GM12878 (cell line): ENCODE results near the gene DICER1. TPM values are rescaled to one million over a fixed set of nuclear protein-coding genes. Genes with fewer than 3 reads are reported as not detected.

ENCODE experiments used
- ATAC-seq: fragments of 200-7000 bp; cut with Tn5 transposase; 3 replicates; pipeline ENCODE4 v1.9.1; 2020; ENCODE audit warnings: mild to moderate bottlenecking, moderate library complexity
- BruUV-seq: library from RNA; stranded (reverse); fragments of 400-500 nt; replicated peaks from 2 replicates; lab custom pipeline; 2021; lab: Mats Ljungman, UMichigan
- CTCF ChIA-PET: fragments of 300-600 bp; sonication (Branson Sonifier 250); formaldehyde crosslinking; extraction: SDS; loops from one replicate; lab custom pipeline; 2021; ENCODE audit warnings: inconsistent platforms; lab: Yijun Ruan, JAX
- POLR2A ChIA-PET: fragments of 350-600 bp; formaldehyde crosslinking; extraction: SDS; loops from one replicate; lab custom pipeline; 2021; ENCODE audit warnings: inconsistent platforms; lab: Charles Lee
- RAD21 ChIA-PET: fragments of 300-600 bp; sonication (Branson Sonifier 250); formaldehyde crosslinking; loops from one replicate; lab custom pipeline; 2023; ENCODE audit warnings: antibody characterized with exemption; ENCODE audit not compliant: unreplicated experiment; lab: Charles Lee
- SMC1A ChIA-PET: fragments of 300-600 bp; sonication (Branson Sonifier 250); formaldehyde crosslinking; loops from one replicate; lab custom pipeline; 2023; ENCODE audit not compliant: unreplicated experiment, uncharacterized antibody; lab: Charles Lee
- DNase-seq: peaks from one replicate; pipeline ENCODE4 v3.0.0-alpha.2; 2011; ENCODE audit warnings: low read depth, low spot score
- FAIRE-seq: peaks from 3 replicates; lab custom pipeline; 2011; peaks lifted over from hg19 to GRCh38; lab: Jason Lieb, UNC
- H2AFZ ChIP-seq: 2 replicates; pipeline ENCODE4 v1.6.0; 2011; ENCODE audit warnings: low read depth, low read length, control low read depth; ENCODE audit not compliant: control insufficient read depth
- H3K27ac ChIP-seq: 2 replicates; pipeline ENCODE4 v1.5.1; 2011; ENCODE audit warnings: control low read depth; ENCODE audit not compliant: control insufficient read depth, insufficient read depth
- H3K27me3 ChIP-seq, 2 experiments: replicated peaks in 1 of 2; 2 replicates each; pipeline versions ENCODE4 v1.6.0 to v1.6.1; 2011; ENCODE audit warnings: low read length in 1 of 2; ENCODE audit not compliant: control insufficient read depth in 2 of 2, insufficient read depth in 2 of 2
- H3K36me3 ChIP-seq, 2 experiments: 2 replicates each; pipeline ENCODE4 v1.5.1; 2011; ENCODE audit warnings: low read length in 1 of 2; ENCODE audit not compliant: control insufficient read depth in 2 of 2, insufficient read depth in 2 of 2
- H3K4me1 ChIP-seq: 2 replicates; pipeline ENCODE4 v1.6.1; 2011; ENCODE audit warnings: mild to moderate bottlenecking, low read length, moderate library complexity, mixed read lengths; ENCODE audit not compliant: control insufficient read depth, insufficient read depth
- H3K4me2 ChIP-seq: 2 replicates; pipeline ENCODE4 v1.6.0; 2011; ENCODE audit warnings: control low read depth; ENCODE audit not compliant: control insufficient read depth, insufficient read depth
- H3K4me3 ChIP-seq: fragments of 200-600 bp; sonication (generic); 2 replicates; pipeline ENCODE4 v1.5.1; 2016
- H3K79me2 ChIP-seq: 2 replicates; pipeline ENCODE4 v1.6.0; 2011; ENCODE audit warnings: low read length; ENCODE audit not compliant: control insufficient read depth, insufficient read depth
- H3K9ac ChIP-seq: 2 replicates; pipeline ENCODE4 v1.8.0; 2011; ENCODE audit warnings: low read length, control low read depth, mixed read lengths; ENCODE audit not compliant: control insufficient read depth, insufficient read depth
- H3K9me3 ChIP-seq: replicated peaks from 3 replicates; pipeline ENCODE4 v1.5.1; 2011; ENCODE audit warnings: mild to moderate bottlenecking, low read length; ENCODE audit not compliant: control insufficient read depth, insufficient read depth
- H4K20me1 ChIP-seq: 2 replicates; pipeline ENCODE4 v1.6.0; 2011; ENCODE audit not compliant: control insufficient read depth, insufficient read depth
- ASH2L ChIP-seq: fragments of 300-600, 200-600 bp; sonication (generic); IDR thresholded peaks from 2 replicates; pipeline ENCODE4 v1.6.1; 2017; ENCODE audit warnings: low read depth, mild to moderate bottlenecking, borderline replicate concordance
- CHD2 ChIP-seq: IDR thresholded peaks from 2 replicates; pipeline ENCODE4 v1.6.1; 2011; ENCODE audit warnings: low read depth, low read length, improper control_type of control experiment, borderline replicate concordance
- CHD4 ChIP-seq: fragments of 200-600 bp; sonication (generic); IDR thresholded peaks from 2 replicates; pipeline ENCODE4 v1.6.1; 2016; ENCODE audit warnings: mild to moderate bottlenecking
- EZH2 ChIP-seq: IDR thresholded peaks from 2 replicates; pipeline ENCODE4 v1.6.1; 2012; ENCODE audit warnings: low read depth, mild to moderate bottlenecking, control low read depth, inconsistent platforms, low read length, borderline replicate concordance; ENCODE audit not compliant: control insufficient read depth
- FOXM1 ChIP-seq: IDR thresholded peaks from 2 replicates; pipeline ENCODE4 v1.6.1; 2012; ENCODE audit warnings: low read depth, mild to moderate bottlenecking, inconsistent platforms, low read length, moderate library complexity
- MYC ChIP-seq: IDR thresholded peaks from 2 replicates; pipeline ENCODE4 v1.6.1; 2011; ENCODE audit warnings: mild to moderate bottlenecking, low read length, moderate library complexity, inconsistent platforms; ENCODE audit not compliant: insufficient read depth, insufficient replicate concordance, insufficient read length, severe bottlenecking
- RELA ChIP-seq: fragments of 450-650 bp; IDR thresholded peaks from 2 replicates; pipeline ENCODE4 v1.8.0; 2014; ENCODE audit warnings: borderline replicate concordance; ENCODE audit not compliant: partially characterized antibody
- WGBS: methylation state at CpG from one replicate; pipeline ENCODE4 v1.1.6; 2016; ENCODE audit warnings: low lambda C conversion rate; ENCODE audit not compliant: insufficient replicate concordance, insufficient coverage; ENCODE audit errors: missing lambda C conversion rate; 5-methylcytosine and 5-hydroxymethylcytosine counted together
- in situ Hi-C: fragments of 300-500 bp; cut with MboI; formaldehyde crosslinking; loops from 9 replicates; pipeline ENCODE4 v1.14.3; 2018; ENCODE audit warnings: mixed read lengths
- intact Hi-C: fragments of 100-400 bp; cut with micrococcal nuclease; formaldehyde crosslinking; loops from one replicate; pipeline ENCODE4 v1.14.2; 2022; ENCODE audit not compliant: unreplicated experiment
- polyA plus RNA-seq, 11 experiments: library from polyadenylated mRNA; depleted of rRNA in 4 of 11; unstranded in 6 of 11; stranded (reverse) in 5 of 11; fragments of >200 nt; fragmentation: Nextera tagmentation in 4 of 11; fragmentation: Illumina TruSeq in 1 of 11; extraction: Ambion mirVana in 4 of 11; extraction: Trizol in 1 of 11; gene quantifications; 1 replicate in 1 of 11; 2 replicates in 10 of 11; pipeline versions ENCODE4 v1.2.1 to v1.2.3, GENCODE V29; 2011 to 2016; ENCODE audit warnings: inconsistent platforms in 2 of 11, missing spikeins in 2 of 11, low read depth in 1 of 11
- total RNA-seq, 4 experiments: library from RNA; depleted of rRNA in 3 of 4; stranded (reverse); fragments of >200 nt in 3 of 4; fragmentation: Illumina TruSeq in 1 of 4; extraction: Trizol in 1 of 4; gene quantifications; 2 replicates each; pipeline versions ENCODE4 v1.2.1 to v1.2.3, GENCODE V29; 2013 to 2021
- TF ChIP-seq, protein P1 (sequence below): fragments of 450-650 bp; formaldehyde crosslinking; IDR thresholded peaks from 2 replicates; pipeline ENCODE4 v1.5.0; 2022; ENCODE audit warnings: mild to moderate bottlenecking, missing genetic modification characterization
- TF ChIP-seq, protein P2 (sequence below): IDR thresholded peaks from 2 replicates; pipeline ENCODE4 v1.6.1; 2011; ENCODE audit warnings: low read depth, mild to moderate bottlenecking, low read length, moderate library complexity, borderline replicate concordance; ENCODE audit errors: extremely low read depth
- TF ChIP-seq, protein P3 (sequence below): fragments of 150-350 bp; IDR thresholded peaks from 2 replicates; pipeline ENCODE4 v1.6.1; 2016; ENCODE audit warnings: low read depth, low read length
- TF ChIP-seq, protein P4 (sequence below): IDR thresholded peaks from 2 replicates; pipeline ENCODE4 v1.6.1; 2012; ENCODE audit warnings: low read depth, low read length, improper control_type of control experiment

DICER1 gene
- total and polyA plus RNA-seq, 10 of the 15 experiments (the other 5 are each of a cell fraction or from before 2014, with no cell fraction given): 6.8 to 70.8 (median 37.1) TPM

DNA sequence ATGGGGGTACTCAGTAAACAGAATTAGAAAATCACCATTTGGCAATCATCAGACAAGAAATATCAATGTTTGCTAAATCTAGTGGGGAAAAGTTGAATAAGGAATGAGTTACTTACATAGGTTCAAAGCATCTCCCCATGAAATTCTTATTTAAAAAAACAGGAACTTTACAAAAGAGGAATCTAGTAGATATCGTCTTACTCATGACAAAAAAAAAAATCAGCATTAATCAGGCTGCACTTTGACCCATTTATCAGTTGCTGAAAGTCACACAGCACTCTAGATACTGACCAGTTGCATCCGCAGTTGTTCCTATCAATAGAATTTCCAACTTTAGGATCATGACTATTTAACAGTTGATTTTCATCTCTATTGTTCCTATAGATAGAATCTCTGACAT lies 5.8 kb upstream of the DICER1 start:
- Histone ChIP-seq H3K27ac (no peak overlapping the region), H2AFZ (no peak overlapping the region), H3K36me3 (no peaks in the 10 kb centered on the region), H3K27me3 (no peaks in the 10 kb centered on the region), H4K20me1 (no peaks in the 10 kb centered on the region), H3K4me2 (no peak overlapping the region), H3K9me3 (peaks cover 2% of the 10 kb centered on the region), H3K4me3 (no peak overlapping the region), H3K79me2 (peaks cover under 1% of the 10 kb centered on the region; the same call in 1 of the 2 replicates), H3K4me1 (peaks cover 5% of the 10 kb centered on the region; the same call in 1 of the 2 replicates), H3K9ac (no peak overlapping the region)
- in situ Hi-C loops: no loop called here
- WGBS: 26% methylated on average over 2 of the region's 2 CpGs
- intact Hi-C loops: no loop called here
- ChIA-PET POLR2A (no interaction called here), CTCF (no interaction called here), RAD21 (no interaction called here), SMC1A (interaction anchor here (1.0 to 2.0 kb wide), 2 partner anchors 21 to 202 kb away, joined by 3 to 8 read pairs; no protein-coding TSS in a partner anchor)
- no peak for ATAC-seq
- no peak for DNase-seq
- BruUV-seq: no TSS peak
- FAIRE-seq: no peak
- TF ChIP-seq, protein P1, sequence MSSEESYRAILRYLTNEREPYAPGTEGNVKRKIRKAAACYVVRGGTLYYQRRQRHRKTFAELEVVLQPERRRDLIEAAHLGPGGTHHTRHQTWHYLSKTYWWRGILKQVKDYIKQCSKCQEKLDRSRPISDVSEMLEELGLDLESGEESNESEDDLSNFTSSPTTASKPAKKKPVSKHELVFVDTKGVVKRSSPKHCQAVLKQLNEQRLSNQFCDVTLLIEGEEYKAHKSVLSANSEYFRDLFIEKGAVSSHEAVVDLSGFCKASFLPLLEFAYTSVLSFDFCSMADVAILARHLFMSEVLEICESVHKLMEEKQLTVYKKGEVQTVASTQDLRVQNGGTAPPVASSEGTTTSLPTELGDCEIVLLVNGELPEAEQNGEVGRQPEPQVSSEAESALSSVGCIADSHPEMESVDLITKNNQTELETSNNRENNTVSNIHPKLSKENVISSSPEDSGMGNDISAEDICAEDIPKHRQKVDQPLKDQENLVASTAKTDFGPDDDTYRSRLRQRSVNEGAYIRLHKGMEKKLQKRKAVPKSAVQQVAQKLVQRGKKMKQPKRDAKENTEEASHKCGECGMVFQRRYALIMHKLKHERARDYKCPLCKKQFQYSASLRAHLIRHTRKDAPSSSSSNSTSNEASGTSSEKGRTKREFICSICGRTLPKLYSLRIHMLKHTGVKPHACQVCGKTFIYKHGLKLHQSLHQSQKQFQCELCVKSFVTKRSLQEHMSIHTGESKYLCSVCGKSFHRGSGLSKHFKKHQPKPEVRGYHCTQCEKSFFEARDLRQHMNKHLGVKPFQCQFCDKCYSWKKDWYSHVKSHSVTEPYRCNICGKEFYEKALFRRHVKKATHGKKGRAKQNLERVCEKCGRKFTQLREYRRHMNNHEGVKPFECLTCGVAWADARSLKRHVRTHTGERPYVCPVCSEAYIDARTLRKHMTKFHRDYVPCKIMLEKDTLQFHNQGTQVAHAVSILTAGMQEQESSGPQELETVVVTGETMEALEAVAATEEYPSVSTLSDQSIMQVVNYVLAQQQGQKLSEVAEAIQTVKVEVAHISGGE (CRISPR knock-in tag): no peak
- TF ChIP-seq CHD4 (no peak), FOXM1 (no peak), CHD2 (no peak), MYC (no peak), EZH2 (no peak), ASH2L (no peak), RELA (no peak)
- TF ChIP-seq, protein P2, sequence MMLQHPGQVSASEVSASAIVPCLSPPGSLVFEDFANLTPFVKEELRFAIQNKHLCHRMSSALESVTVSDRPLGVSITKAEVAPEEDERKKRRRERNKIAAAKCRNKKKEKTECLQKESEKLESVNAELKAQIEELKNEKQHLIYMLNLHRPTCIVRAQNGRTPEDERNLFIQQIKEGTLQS: no peak
- TF ChIP-seq, protein P3, sequence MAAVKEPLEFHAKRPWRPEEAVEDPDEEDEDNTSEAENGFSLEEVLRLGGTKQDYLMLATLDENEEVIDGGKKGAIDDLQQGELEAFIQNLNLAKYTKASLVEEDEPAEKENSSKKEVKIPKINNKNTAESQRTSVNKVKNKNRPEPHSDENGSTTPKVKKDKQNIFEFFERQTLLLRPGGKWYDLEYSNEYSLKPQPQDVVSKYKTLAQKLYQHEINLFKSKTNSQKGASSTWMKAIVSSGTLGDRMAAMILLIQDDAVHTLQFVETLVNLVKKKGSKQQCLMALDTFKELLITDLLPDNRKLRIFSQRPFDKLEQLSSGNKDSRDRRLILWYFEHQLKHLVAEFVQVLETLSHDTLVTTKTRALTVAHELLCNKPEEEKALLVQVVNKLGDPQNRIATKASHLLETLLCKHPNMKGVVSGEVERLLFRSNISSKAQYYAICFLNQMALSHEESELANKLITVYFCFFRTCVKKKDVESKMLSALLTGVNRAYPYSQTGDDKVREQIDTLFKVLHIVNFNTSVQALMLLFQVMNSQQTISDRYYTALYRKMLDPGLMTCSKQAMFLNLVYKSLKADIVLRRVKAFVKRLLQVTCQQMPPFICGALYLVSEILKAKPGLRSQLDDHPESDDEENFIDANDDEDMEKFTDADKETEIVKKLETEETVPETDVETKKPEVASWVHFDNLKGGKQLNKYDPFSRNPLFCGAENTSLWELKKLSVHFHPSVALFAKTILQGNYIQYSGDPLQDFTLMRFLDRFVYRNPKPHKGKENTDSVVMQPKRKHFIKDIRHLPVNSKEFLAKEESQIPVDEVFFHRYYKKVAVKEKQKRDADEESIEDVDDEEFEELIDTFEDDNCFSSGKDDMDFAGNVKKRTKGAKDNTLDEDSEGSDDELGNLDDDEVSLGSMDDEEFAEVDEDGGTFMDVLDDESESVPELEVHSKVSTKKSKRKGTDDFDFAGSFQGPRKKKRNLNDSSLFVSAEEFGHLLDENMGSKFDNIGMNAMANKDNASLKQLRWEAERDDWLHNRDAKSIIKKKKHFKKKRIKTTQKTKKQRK: no peak
- TF ChIP-seq, protein P4, sequence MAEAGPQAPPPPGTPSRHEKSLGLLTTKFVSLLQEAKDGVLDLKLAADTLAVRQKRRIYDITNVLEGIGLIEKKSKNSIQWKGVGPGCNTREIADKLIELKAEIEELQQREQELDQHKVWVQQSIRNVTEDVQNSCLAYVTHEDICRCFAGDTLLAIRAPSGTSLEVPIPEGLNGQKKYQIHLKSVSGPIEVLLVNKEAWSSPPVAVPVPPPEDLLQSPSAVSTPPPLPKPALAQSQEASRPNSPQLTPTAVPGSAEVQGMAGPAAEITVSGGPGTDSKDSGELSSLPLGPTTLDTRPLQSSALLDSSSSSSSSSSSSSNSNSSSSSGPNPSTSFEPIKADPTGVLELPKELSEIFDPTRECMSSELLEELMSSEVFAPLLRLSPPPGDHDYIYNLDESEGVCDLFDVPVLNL: no peak
